IMR-90 (cell line): ENCODE data around the gene CTDSP2. TPM values are rescaled to one million over a fixed set of nuclear protein-coding genes. Genes with fewer than 3 reads are reported as not detected.

Experiments
- ATAC-seq: fragments of 200-7000 bp; cut with Tn5 transposase; 2 replicates; pipeline ENCODE4 v1.9.1; 2020; ENCODE audit warnings: low read depth, mild to moderate bottlenecking, moderate library complexity
- BruUV-seq: library from RNA; stranded (reverse); fragments of 400-500 nt; replicated peaks from 2 replicates; lab custom pipeline; 2021; lab: Mats Ljungman, UMichigan
- CTCF ChIA-PET: fragments of 300-600 bp; formaldehyde crosslinking; extraction: SDS; loops from one replicate; lab custom pipeline; 2021; ENCODE audit warnings: antibody characterized with exemption; lab: Yijun Ruan, JAX
- POLR2A ChIA-PET: fragments of 300-600 bp; sonication (Branson Sonifier 250); formaldehyde crosslinking; loops from one replicate; lab custom pipeline; 2022; ENCODE audit warnings: antibody characterized with exemption; ENCODE audit not compliant: unreplicated experiment; lab: Charles Lee
- DNase-seq: peaks from one replicate; pipeline ENCODE4 v3.0.0; 2013
- H2AFZ ChIP-seq: replicated peaks from 2 replicates; pipeline ENCODE3; 2013; ENCODE audit warnings: low read length, mild to moderate bottlenecking; ENCODE audit not compliant: poor library complexity
- H2AK5ac ChIP-seq: 2 replicates; pipeline ENCODE4 v1.6.1; 2013; ENCODE audit warnings: low read depth, low read length, inconsistent platforms
- H2AK9ac ChIP-seq: replicated peaks from 2 replicates; pipeline ENCODE3; 2013; ENCODE audit warnings: mild to moderate bottlenecking, low read depth, low read length, moderate library complexity; ENCODE audit not compliant: poor library complexity
- H2BK120ac ChIP-seq: 2 replicates; pipeline ENCODE4 v1.6.1; 2013; ENCODE audit warnings: low read depth, low read length, inconsistent platforms
- H2BK15ac ChIP-seq: 3 replicates; pipeline ENCODE4 v1.6.1; 2013; ENCODE audit warnings: low read depth, low read length, inconsistent platforms
- H2BK20ac ChIP-seq: 2 replicates; pipeline ENCODE4 v1.6.1; 2013; ENCODE audit warnings: low read depth, mild to moderate bottlenecking, inconsistent platforms, low read length, moderate library complexity
- H2BK5ac ChIP-seq: 2 replicates; pipeline ENCODE4 v1.6.1; 2013; ENCODE audit warnings: mild to moderate bottlenecking, low read depth, low read length, inconsistent platforms; ENCODE audit not compliant: poor library complexity, severe bottlenecking
- H3K14ac ChIP-seq: replicated peaks from 2 replicates; pipeline ENCODE4 v1.6.1; 2013; ENCODE audit warnings: low read depth, low read length, inconsistent platforms
- H3K18ac ChIP-seq: 2 replicates; pipeline ENCODE4 v1.6.1; 2013; ENCODE audit warnings: low read depth, low read length, control low read depth
- H3K23ac ChIP-seq: 2 replicates; pipeline ENCODE4 v1.6.1; 2013; ENCODE audit warnings: low read depth, low read length, inconsistent platforms
- H3K27ac ChIP-seq: 2 replicates; pipeline ENCODE4 v1.5.1; 2013; ENCODE audit warnings: mild to moderate bottlenecking, control low read depth, low read length; ENCODE audit not compliant: insufficient read depth
- H3K27me3 ChIP-seq: 2 replicates; pipeline ENCODE4 v1.6.1; 2013; ENCODE audit warnings: low read length; ENCODE audit not compliant: control insufficient read depth, insufficient read depth
- H3K36me3 ChIP-seq: 2 replicates; pipeline ENCODE4 v1.6.1; 2013; ENCODE audit warnings: low read length, mixed read lengths; ENCODE audit not compliant: control insufficient read depth, insufficient read depth
- H3K4ac ChIP-seq: 2 replicates; pipeline ENCODE4 v1.6.1; 2013; ENCODE audit warnings: low read depth, low read length, inconsistent platforms
- H3K4me1 ChIP-seq: 2 replicates; pipeline ENCODE4 v1.6.1; 2013; ENCODE audit warnings: low read length, mixed read lengths; ENCODE audit not compliant: control insufficient read depth, insufficient read depth
- H3K4me2 ChIP-seq: 2 replicates; pipeline ENCODE4 v1.6.1; 2013; ENCODE audit warnings: low read depth, mild to moderate bottlenecking, control low read depth, low read length, moderate library complexity
- H3K4me3 ChIP-seq: 2 replicates; pipeline ENCODE4 v1.5.1; 2013; ENCODE audit warnings: low read depth, mild to moderate bottlenecking, control low read depth, low read length, moderate library complexity; ENCODE audit not compliant: insufficient read depth
- H3K56ac ChIP-seq: 2 replicates; pipeline ENCODE4 v1.6.1; 2013; ENCODE audit warnings: low read length, inconsistent platforms; ENCODE audit not compliant: insufficient read depth; ENCODE audit errors: extremely low read depth
- H3K79me1 ChIP-seq, 2 experiments: 2 replicates each; pipeline ENCODE4 v1.6.1; 2013; ENCODE audit warnings: low read length in 2 of 2, inconsistent platforms in 1 of 2, low read depth in 1 of 2
- H3K9ac ChIP-seq: 2 replicates; pipeline ENCODE4 v1.6.1; 2013; ENCODE audit warnings: low read depth, low read length, control low read depth
- H3K9me1 ChIP-seq: 2 replicates; pipeline ENCODE4 v1.6.1; 2013; ENCODE audit warnings: low read length, inconsistent platforms; ENCODE audit not compliant: insufficient read depth
- H3K9me3 ChIP-seq: 2 replicates; pipeline ENCODE4 v1.6.1; 2013; ENCODE audit warnings: low read length; ENCODE audit not compliant: control insufficient read depth, insufficient read depth
- H4K20me1 ChIP-seq: 2 replicates; pipeline ENCODE4 v1.6.1; 2013; ENCODE audit warnings: low read length, inconsistent platforms; ENCODE audit not compliant: insufficient read depth
- H4K5ac ChIP-seq: 2 replicates; pipeline ENCODE4 v1.6.1; 2013; ENCODE audit warnings: mild to moderate bottlenecking, low read depth, low read length, control low read depth
- H4K8ac ChIP-seq, 2 experiments: 2 replicates each; pipeline ENCODE4 v1.6.1; 2013; ENCODE audit warnings: low read depth in 2 of 2, low read length in 2 of 2, control low read depth in 1 of 2, inconsistent platforms in 1 of 2
- H4K91ac ChIP-seq: 2 replicates; pipeline ENCODE4 v1.6.1; 2013; ENCODE audit warnings: low read depth, low read length, inconsistent platforms; ENCODE audit not compliant: insufficient read depth
- BHLHE40 ChIP-seq: fragments of 150-350 bp; IDR thresholded peaks from 2 replicates; pipeline ENCODE4 v1.6.1; 2016; ENCODE audit warnings: mild to moderate bottlenecking, low read depth, low read length
- CEBPB ChIP-seq: IDR thresholded peaks from 2 replicates; pipeline ENCODE4 v1.6.1; 2012; ENCODE audit warnings: low read depth, low read length, improper control_type of control experiment
- MAFK ChIP-seq: IDR thresholded peaks from 2 replicates; pipeline ENCODE4 v1.6.1; 2012; ENCODE audit warnings: low read depth, low read length, improper control_type of control experiment
- MAZ ChIP-seq: IDR thresholded peaks from 2 replicates; pipeline ENCODE4 v1.6.1; 2012; ENCODE audit warnings: low read depth, mild to moderate bottlenecking, low read length, improper control_type of control experiment, moderate library complexity, borderline replicate concordance
- RFX5 ChIP-seq: IDR thresholded peaks from 2 replicates; pipeline ENCODE4 v1.8.0; 2012; ENCODE audit warnings: low read depth, mild to moderate bottlenecking, low read length, moderate library complexity
- USF2 ChIP-seq: fragments of 150-350 bp; IDR thresholded peaks from 2 replicates; pipeline ENCODE4 v1.6.1; 2017; ENCODE audit warnings: mild to moderate bottlenecking, antibody characterized with exemption, low read length, low read depth
- WGBS, 2 experiments: methylation state at CpG; one replicate each; pipeline versions ENCODE4 v1.1.5 to v1.1.7; 2013; ENCODE audit warnings: missing lambda C conversion rate in 2 of 2; ENCODE audit not compliant: insufficient read length in 1 of 2; ENCODE audit errors: extremely low coverage in 2 of 2; 5-methylcytosine and 5-hydroxymethylcytosine counted together
- dilution Hi-C: fragments of 300-500 bp; cut with HindIII; formaldehyde crosslinking; loops from one replicate; pipeline ENCODE4 v1.14.3; 2018; ENCODE audit warnings: low sequenced_read_pairs; ENCODE audit not compliant: unreplicated experiment
- in situ Hi-C: fragments of 300-500 bp; cut with MboI; formaldehyde crosslinking; loops from 3 replicates; pipeline ENCODE4 v1.14.3; 2019; ENCODE audit warnings: low sequenced_read_pairs, inconsistent platforms, mixed read lengths
- intact Hi-C: fragments of 100-400 bp; cut with micrococcal nuclease; formaldehyde crosslinking; loops from 2 replicates; pipeline ENCODE4 v1.10.0; 2022
- polyA plus RNA-seq, 3 experiments: library from polyadenylated mRNA; depleted of rRNA; stranded (reverse); fragments of >200 nt; gene quantifications; 2 replicates each; pipeline ENCODE4 v1.2.3, GENCODE V29; 2012; ENCODE audit warnings: low replicate concordance in 1 of 3
- total RNA-seq: library from RNA; depleted of rRNA; stranded (reverse); fragments of >200 nt; gene quantifications from 2 replicates; pipeline ENCODE4 v1.2.3, GENCODE V29; 2012

CTDSP2 gene
- total and polyA plus RNA-seq, 2 of the 4 experiments (the other 2 are of a cell fraction), result 114 to 156 TPM

- Histone ChIP-seq H3K4me2 (no peak overlapping the region), H3K4me1 (peaks cover 3% of the 10 kb centered on the region; the same call in 1 of the 2 replicates), H2AK9ac (no peak overlapping the region), H3K36me3 (peaks cover 43% of the 10 kb centered on the region), H3K27ac (no peak overlapping the region), H3K4ac (no peak overlapping the region), H4K91ac (no peak overlapping the region), H3K23ac (no peak overlapping the region), H2BK5ac (no peak overlapping the region), H2BK20ac (no peak overlapping the region), H3K18ac (no peak overlapping the region), H3K56ac (no peak overlapping the region), H4K20me1 (no peaks in the 10 kb centered on the region; the same call in 1 of the 2 replicates), H3K14ac (no peak overlapping the region), H3K4me3 (no peak overlapping the region), H2BK15ac (no peak overlapping the region), H2AFZ (no peak overlapping the region), H3K27me3 (no peaks in the 10 kb centered on the region), H3K9ac (no peak overlapping the region), H3K9me3 (no peaks in the 10 kb centered on the region), H4K8ac (no peak overlapping the region), H3K79me1 (no peaks in the 10 kb centered on the region), H3K9me1 (peaks cover 5% of the 10 kb centered on the region), H2AK5ac (no peak overlapping the region), H4K5ac (no peak overlapping the region), H2BK120ac (no peak overlapping the region)
- TF ChIP-seq MAFK (no peak), USF2 (no peak), BHLHE40 (no peak), CEBPB (no peak), MAZ (no peak), RFX5 (no peak)
- POLR2A ChIA-PET, result no interaction called here
- 86% methylated on average over 2 of the region's 3 CpGs; no CpG with 5 or more reads in 1 of the 2 experiments for WGBS, 2 experiments
- in situ Hi-C loops (no loop called here), dilution Hi-C loops (no loop called here), intact Hi-C loops (no loop called here)
- CTCF ChIA-PET, result no interaction called here
- no peak for DNase-seq
- no TSS peak for BruUV-seq
- no peak for ATAC-seq
These were observed 37.1 kb downstream of the CTDSP2 start for GRCh38 chr12:57809425-57809824.
